SK-N-MC (cell line): ENCODE results near the gene SEPHS1.

ENCODE experiments used
- EZH2 ChIP-seq: fragments of 200-600 bp; sonication (generic); IDR thresholded peaks from one replicate; pipeline ENCODE4 v1.6.1; 2017; ENCODE audit warnings: antibody characterized with exemption
- FOXP2 ChIP-seq: optimal IDR thresholded peaks from 2 replicates; pipeline ENCODE3; 2011; ENCODE audit warnings: mild to moderate bottlenecking, moderate library complexity; ENCODE audit not compliant: insufficient read depth; ENCODE audit errors: extremely low read length, control extremely low read depth
- POLR2AphosphoS5 ChIP-seq: IDR thresholded peaks from 2 replicates; pipeline ENCODE4 v1.6.1; 2012; ENCODE audit warnings: mild to moderate bottlenecking, low read depth, low read length, borderline replicate concordance

DNA sequence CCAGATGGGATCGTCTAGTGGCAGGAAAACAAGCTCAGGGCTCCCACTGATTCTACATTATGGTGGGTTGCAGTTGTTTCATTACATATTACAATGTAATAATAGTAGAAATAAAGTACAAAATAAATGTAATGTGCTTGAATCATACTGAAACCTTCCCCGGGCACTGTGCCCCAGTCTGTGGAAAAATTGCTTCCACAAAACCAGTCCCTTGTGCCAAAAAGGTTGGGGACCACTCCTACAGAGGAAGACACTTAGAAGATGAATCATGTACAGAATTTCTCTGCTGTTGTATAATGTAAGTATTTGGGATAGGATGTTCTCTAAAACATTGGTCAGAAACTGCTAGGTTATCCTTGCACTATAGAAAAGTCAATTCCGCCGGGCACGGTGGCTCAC is 36.9 kb downstream of the SEPHS1 start:
- no peak for TF ChIP-seq EZH2
- TF ChIP-seq POLR2AphosphoS5 = no peak
- no peak for TF ChIP-seq FOXP2
